ENCODE data around the gene REC114. TPM values are rescaled to one million over a fixed set of nuclear protein-coding genes. Genes with fewer than 3 reads are reported as not detected.

Gene REC114
- polyA plus RNA-seq, 1 experiment = not detected

- POLR2A ChIA-PET = no interaction called here
- no peaks in the 10 kb centered on the region for H3K36me3 ChIP-seq (ENCODE audit: control insufficient read depth, insufficient read depth, low read length)
- no peaks in the 10 kb centered on the region for H3K27me3 ChIP-seq (ENCODE audit: control insufficient read depth, insufficient read depth, low read length)
- H3K4me3 ChIP-seq (ENCODE audit: low read depth, low read length) = no peak overlapping the region
- CTCF ChIA-PET = no interaction called here
- DNase-seq (ENCODE audit: low read depth) = no peak
- no peak for TF ChIP-seq CTCF (IDR thresholded peaks at IDR 0.05; ENCODE audit: insufficient read depth, low read depth, low read length)
Measured at GRCh38 chr15:73504885-73505284, 61.9 kb downstream of the REC114 start.

GRCh38 chr15:73515527-73515926, 72.6 kb downstream of the REC114 start:
- Histone ChIP-seq H3K36me3 (ENCODE audit: control insufficient read depth, insufficient read depth, low read length) (no peaks in the 10 kb centered on the region), H3K27me3 (ENCODE audit: control insufficient read depth, insufficient read depth, low read length) (no peaks in the 10 kb centered on the region), H3K4me3 (ENCODE audit: low read depth, low read length) (no peak overlapping the region)
- POLR2A ChIA-PET = no interaction called here
- CTCF ChIA-PET = no interaction called here
- no peak for TF ChIP-seq CTCF (IDR thresholded peaks at IDR 0.05; ENCODE audit: insufficient read depth, low read depth, low read length)
- no peak for DNase-seq (ENCODE audit: low read depth)

- no peak for DNase-seq (ENCODE audit: low read depth)
- H3K27me3 ChIP-seq (ENCODE audit: control insufficient read depth, insufficient read depth, low read length) = no peaks in the 10 kb centered on the region; the same call in 1 of the 2 replicates
- ChIA-PET CTCF (no interaction called here), POLR2A (no interaction called here)
- no peak overlapping the region for H3K4me3 ChIP-seq (ENCODE audit: low read depth, low read length)
- H3K36me3 ChIP-seq (ENCODE audit: control insufficient read depth, insufficient read depth, low read length) = no peaks in the 10 kb centered on the region
- TF ChIP-seq CTCF (IDR thresholded peaks at IDR 0.05; ENCODE audit: insufficient read depth, low read depth, low read length) = no peak
Measured at GRCh38 chr15:73517566-73517965, 74.6 kb downstream of the REC114 start.

GRCh38 chr15:73518180-73518862, 75.4 kb downstream of the REC114 start:
- Histone ChIP-seq H3K27me3 (ENCODE audit: control insufficient read depth, insufficient read depth, low read length) (no peaks in the 10 kb centered on the region; the same call in 1 of the 2 replicates), H3K4me3 (ENCODE audit: low read depth, low read length) (no peak overlapping the region), H3K36me3 (ENCODE audit: control insufficient read depth, insufficient read depth, low read length) (no peaks in the 10 kb centered on the region)
- CTCF ChIA-PET = interaction anchor here (0.6 kb wide), 1 partner anchor 291 kb away, joined by 3 read pairs; no protein-coding TSS in a partner anchor
- POLR2A ChIA-PET = no interaction called here
- TF ChIP-seq CTCF (IDR thresholded peaks at IDR 0.05; ENCODE audit: insufficient read depth, low read depth, low read length) = no peak
- no peak for DNase-seq (ENCODE audit: low read depth)

GRCh38 chr15:73518876-73519733, 76.1 kb downstream of the REC114 start:
- Histone ChIP-seq H3K36me3 (ENCODE audit: control insufficient read depth, insufficient read depth, low read length) (no peaks in the 10 kb centered on the region), H3K4me3 (ENCODE audit: low read depth, low read length) (no peak overlapping the region), H3K27me3 (ENCODE audit: control insufficient read depth, insufficient read depth, low read length) (no peaks in the 10 kb centered on the region; the same call in 1 of the 2 replicates)
- DNase-seq (ENCODE audit: low read depth) = no peak
- POLR2A ChIA-PET = no interaction called here
- no peak for TF ChIP-seq CTCF (IDR thresholded peaks at IDR 0.05; ENCODE audit: insufficient read depth, low read depth, low read length)
- CTCF ChIA-PET = interaction anchor here (0.6 kb wide), 2 partner anchors 72 to 291 kb away, joined by 3 to 4 read pairs; no protein-coding TSS in a partner anchor
